Astrocyte of the spinal cord (primary cell): ENCODE data around the gene ADAMTSL3.

Experiments
- DNase-seq: peaks from one replicate; pipeline ENCODE4 v3.0.0; 2011; ENCODE audit warnings: low read depth, low spot score
- H3K4me3 ChIP-seq: 2 replicates; pipeline ENCODE4 v1.5.1; 2011; ENCODE audit warnings: low read depth, mild to moderate bottlenecking, low read length, moderate library complexity
- CTCF ChIP-seq: IDR thresholded peaks from 2 replicates; pipeline ENCODE4 v1.5.1; 2012; ENCODE audit warnings: low read depth, mild to moderate bottlenecking, low read length, inconsistent platforms
- in situ Hi-C: cut with HindIII; loops from 2 replicates; pipeline ENCODE4 v1.10.0; 2017; ENCODE audit warnings: low sequenced_read_pairs

The ADAMTSL3 gene

GRCh38 chr15:83767741-83768140 is 113.8 kb downstream of the ADAMTSL3 start:
- TF ChIP-seq CTCF, result no peak
- no peak overlapping the region for H3K4me3 ChIP-seq
- in situ Hi-C loops, result no loop called here
- DNase-seq, result no peak

- in situ Hi-C loops, result no loop called here
- no peak for TF ChIP-seq CTCF
- no peak for DNase-seq
- no peak overlapping the region for H3K4me3 ChIP-seq
Observed at GRCh38 chr15:83769411-83769999, 115.6 kb downstream of the ADAMTSL3 start.

- no peak for DNase-seq
- in situ Hi-C loops, result no loop called here
- TF ChIP-seq CTCF, result no peak
- H3K4me3 ChIP-seq, result no peak overlapping the region
Observed at GRCh38 chr15:83775738-83776137, 121.8 kb downstream of the ADAMTSL3 start.

- in situ Hi-C loops, result no loop called here
- no peak for DNase-seq
- no peak for TF ChIP-seq CTCF
Observed at GRCh38 chr15:83776986-83777385, 123.1 kb downstream of the ADAMTSL3 start.

GRCh38 chr15:83783227-83783626 is 129.3 kb downstream of the ADAMTSL3 start:
- DNase-seq, result no peak
- in situ Hi-C loops, result no loop called here
- no peak overlapping the region for H3K4me3 ChIP-seq
- TF ChIP-seq CTCF, result no peak

More at GRCh38 chr15:83776986-83777385, 123.1 kb downstream of the ADAMTSL3 start:
- H3K4me3 ChIP-seq, result no peak overlapping the region

GRCh38 chr15:83784975-83785374 is 131.1 kb downstream of the ADAMTSL3 start:
- in situ Hi-C loops, result no loop called here
- no peak for TF ChIP-seq CTCF
- peak; percentile 46 for DNase-seq
- H3K4me3 ChIP-seq, result no peak overlapping the region

GRCh38 chr15:83786336-83786735 is 132.4 kb downstream of the ADAMTSL3 start:
- in situ Hi-C loops, result no loop called here
- no peak overlapping the region for H3K4me3 ChIP-seq
- no peak for TF ChIP-seq CTCF
- DNase-seq, result no peak
